ENCODE measurements around the gene TRDMT1.
A peak's percentile ranks its signal among the peaks of the same experiment; 100 is the strongest.

TRDMT1 gene

GRCh38 chr10:17229967-17230682, 28.7 kb upstream of the TRDMT1 start:
- peak in 1 of 2 experiments; percentile 50 for DNase-seq

GRCh38 chr10:17229717-17229966, 28.2 kb upstream of the TRDMT1 start:
- no peak for DNase-seq

- DNase-seq = peak in 1 of 2 experiments; percentile 36
Measured at GRCh38 chr10:17229016-17229716, 27.7 kb upstream of the TRDMT1 start.

- DNase-seq = peak in 1 of 2 experiments; percentile 43
Measured at GRCh38 chr10:17228091-17229015, 26.9 kb upstream of the TRDMT1 start, which contains the start of gene VIM. Gene VIM (plus strand): TSS chr10:17228241. CDS start chr10:17229423, 1,182 bp downstream.

- no peak for DNase-seq
Measured at GRCh38 chr10:17227367-17228090, 26.1 kb upstream of the TRDMT1 start.

- no peak for DNase-seq
Measured at GRCh38 chr10:17226891-17227303, 25.4 kb upstream of the TRDMT1 start.

GRCh38 chr10:17225808-17226207, 24.3 kb upstream of the TRDMT1 start:
- DNase-seq = no peak

GRCh38 chr10:17222329-17222728, 20.9 kb upstream of the TRDMT1 start:
- no peak for DNase-seq

GRCh38 chr10:17220652-17221100, 19.2 kb upstream of the TRDMT1 start:
- no peak for DNase-seq

- DNase-seq = peak in 1 of 2 experiments; percentile 1
Measured at GRCh38 chr10:17219024-17219423, 17.6 kb upstream of the TRDMT1 start.

- no peak for DNase-seq
Measured at GRCh38 chr10:17217631-17218232, 16.3 kb upstream of the TRDMT1 start.

- DNase-seq = no peak
Measured at GRCh38 chr10:17216901-17217395, 15.5 kb upstream of the TRDMT1 start.

- no peak for DNase-seq
Measured at GRCh38 chr10:17216217-17216900, 14.9 kb upstream of the TRDMT1 start.

GRCh38 chr10:17215782-17216122, 14.3 kb upstream of the TRDMT1 start:
- DNase-seq = no peak

GRCh38 chr10:17214971-17215781, 13.7 kb upstream of the TRDMT1 start:
- no peak for DNase-seq

- no peak for DNase-seq
Measured at GRCh38 chr10:17214526-17214925, 13.1 kb upstream of the TRDMT1 start.

GRCh38 chr10:17213646-17214349, 12.3 kb upstream of the TRDMT1 start:
- no peak for DNase-seq

- DNase-seq = no peak
Measured at GRCh38 chr10:17212802-17213221, 11.3 kb upstream of the TRDMT1 start.

- DNase-seq = no peak
Measured at GRCh38 chr10:17210361-17210760, 8.9 kb upstream of the TRDMT1 start.

GRCh38 chr10:17209881-17210280, 8.4 kb upstream of the TRDMT1 start:
- no peak for DNase-seq
